ENCODE data around the gene INAFM2.
A peak's percentile ranks its signal among the peaks of the same experiment; 100 is the strongest.

Gene INAFM2

DNA sequence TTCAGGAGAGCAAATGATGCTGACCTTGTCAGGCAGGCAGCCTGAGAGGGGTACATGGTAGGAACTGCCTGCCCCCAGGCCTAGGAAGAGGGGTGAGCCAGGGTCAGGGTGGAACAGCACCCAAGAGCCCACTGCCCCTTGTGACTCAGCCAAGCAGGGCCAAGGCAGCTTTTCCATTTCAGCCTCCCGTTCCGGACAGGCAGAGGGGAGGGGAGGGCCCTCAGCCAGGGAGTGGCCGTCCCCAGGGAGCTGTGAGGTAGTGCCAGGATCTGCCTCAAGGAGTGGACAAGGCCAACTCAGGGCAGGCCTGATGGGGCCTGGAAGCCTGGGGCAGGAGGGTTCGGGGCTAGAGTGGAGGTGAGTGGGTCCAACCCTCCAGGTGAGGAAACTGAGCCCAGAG is 35.5 kb upstream of the INAFM2 start:
- DNase-seq: no peak

DNA sequence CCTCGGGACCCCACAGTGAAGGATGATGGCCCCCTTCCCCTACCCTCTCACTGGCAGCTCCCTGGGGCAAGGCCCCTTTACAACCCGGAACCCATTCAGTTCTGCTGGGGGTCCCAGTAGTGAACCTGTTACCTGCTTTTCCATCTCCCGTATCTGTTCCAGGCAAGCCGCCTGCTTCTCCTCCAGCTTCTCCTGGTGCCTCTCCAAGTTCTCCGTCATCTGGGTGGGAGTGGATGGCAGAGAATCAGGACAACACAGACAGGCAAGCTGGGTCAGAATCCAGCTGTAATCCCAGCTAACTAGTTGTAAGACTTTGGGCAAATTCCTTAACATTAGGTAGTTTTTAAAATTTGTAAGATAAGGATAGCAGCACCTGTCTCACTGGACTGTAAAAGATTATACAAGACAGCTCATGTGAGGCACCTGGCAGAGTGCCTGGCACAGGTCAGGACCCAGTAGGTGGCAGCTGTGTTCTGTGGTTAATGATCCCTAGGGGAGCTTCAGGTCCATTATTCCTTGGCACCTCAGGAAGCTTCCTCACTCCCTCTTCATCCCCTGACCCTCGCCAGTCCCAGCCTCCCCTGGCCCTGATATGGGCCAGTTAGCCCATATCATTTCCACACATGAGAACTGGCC is 34.2 kb upstream of the INAFM2 start:
- no peak for DNase-seq

DNA sequence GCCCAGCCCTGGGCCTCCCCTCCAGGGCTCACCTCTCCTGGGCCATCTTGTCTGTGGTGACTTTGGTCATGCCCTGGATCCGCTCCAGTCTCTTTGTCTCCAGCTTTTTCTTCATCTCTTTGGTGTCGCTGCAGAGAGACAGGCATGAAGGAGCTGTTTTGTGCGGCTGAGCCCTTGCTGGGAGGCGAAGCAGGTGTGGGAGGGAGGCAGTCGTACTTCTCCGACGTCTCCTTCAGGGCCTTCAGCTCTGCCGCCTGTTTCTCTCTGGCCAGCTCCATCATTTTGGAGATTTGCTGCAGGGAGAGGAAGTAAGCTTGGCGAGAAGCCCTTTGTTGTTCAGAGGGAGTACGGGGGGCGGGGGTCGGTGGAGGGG is 33.0 kb upstream of the INAFM2 start:
- DNase-seq: no peak

DNA sequence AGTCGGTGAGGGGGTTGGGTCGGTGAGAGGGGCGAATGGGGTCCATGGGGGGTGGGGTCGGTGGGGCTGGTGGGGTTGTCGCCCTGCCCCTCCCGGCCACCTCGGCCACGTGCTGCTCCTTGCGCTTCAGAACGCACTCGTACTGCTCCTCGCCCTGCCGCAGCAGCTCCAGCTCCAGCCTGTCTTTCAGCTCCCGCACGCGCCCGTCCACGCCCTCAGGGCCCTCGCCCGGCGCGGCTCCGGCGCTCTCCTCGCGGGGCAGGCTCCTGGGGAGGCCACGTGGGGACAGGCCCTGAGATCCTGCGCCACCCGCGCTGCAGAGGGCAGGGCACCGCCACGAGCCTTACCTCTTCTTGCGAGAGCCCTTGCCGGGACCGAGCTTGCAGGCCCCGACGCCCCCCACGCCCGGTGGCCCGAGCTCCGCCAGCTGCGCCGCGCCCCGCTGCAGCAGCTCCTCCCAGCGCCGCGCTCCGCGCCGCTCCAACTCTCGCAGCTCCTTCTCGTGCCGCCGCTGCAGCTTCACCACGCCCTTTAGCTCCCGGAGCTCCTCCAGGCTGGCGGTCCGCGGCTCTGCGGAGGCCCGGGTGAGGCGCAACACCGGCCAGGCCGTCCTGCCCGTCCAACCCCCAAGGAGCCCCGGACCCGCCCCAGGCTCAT is 32.4 kb upstream of the INAFM2 start:
- no peak for DNase-seq

- no peak for DNase-seq
Measured at GRCh38 chr15:40292246-40292645, 31.2 kb upstream of the INAFM2 start.

GRCh38 chr15:40293006-40293405 is 30.5 kb upstream of the INAFM2 start:
- no peak for DNase-seq

- no peak for DNase-seq
Measured at GRCh38 chr15:40293905-40294895, 29.3 kb upstream of the INAFM2 start.

DNA sequence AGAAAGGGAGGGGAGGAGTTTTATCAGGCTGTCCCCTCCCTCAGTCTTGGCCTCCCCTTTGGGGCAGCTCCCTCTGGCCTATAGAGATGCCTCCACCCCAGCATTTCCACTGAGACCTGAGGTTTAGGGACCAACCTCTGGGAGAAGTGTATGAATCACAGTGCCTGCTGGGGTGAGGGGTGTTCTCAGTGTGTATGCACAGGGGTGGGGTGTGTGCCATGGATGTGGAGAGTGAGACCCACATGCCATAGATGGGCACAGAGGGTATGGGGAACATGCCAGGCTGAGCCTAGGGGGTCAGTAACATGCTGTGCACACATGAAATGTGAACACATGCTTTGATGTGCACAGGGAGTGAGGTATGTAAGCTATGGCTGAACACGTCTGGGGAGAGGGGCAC is 28.2 kb upstream of the INAFM2 start:
- DNase-seq: no peak

- DNase-seq: no peak
Measured at GRCh38 chr15:40295877-40296560, 27.5 kb upstream of the INAFM2 start.

GRCh38 chr15:40296561-40297230 is 26.8 kb upstream of the INAFM2 start:
- no peak for DNase-seq

- DNase-seq: no peak
Measured at GRCh38 chr15:40297356-40297755, 26.1 kb upstream of the INAFM2 start.

DNA sequence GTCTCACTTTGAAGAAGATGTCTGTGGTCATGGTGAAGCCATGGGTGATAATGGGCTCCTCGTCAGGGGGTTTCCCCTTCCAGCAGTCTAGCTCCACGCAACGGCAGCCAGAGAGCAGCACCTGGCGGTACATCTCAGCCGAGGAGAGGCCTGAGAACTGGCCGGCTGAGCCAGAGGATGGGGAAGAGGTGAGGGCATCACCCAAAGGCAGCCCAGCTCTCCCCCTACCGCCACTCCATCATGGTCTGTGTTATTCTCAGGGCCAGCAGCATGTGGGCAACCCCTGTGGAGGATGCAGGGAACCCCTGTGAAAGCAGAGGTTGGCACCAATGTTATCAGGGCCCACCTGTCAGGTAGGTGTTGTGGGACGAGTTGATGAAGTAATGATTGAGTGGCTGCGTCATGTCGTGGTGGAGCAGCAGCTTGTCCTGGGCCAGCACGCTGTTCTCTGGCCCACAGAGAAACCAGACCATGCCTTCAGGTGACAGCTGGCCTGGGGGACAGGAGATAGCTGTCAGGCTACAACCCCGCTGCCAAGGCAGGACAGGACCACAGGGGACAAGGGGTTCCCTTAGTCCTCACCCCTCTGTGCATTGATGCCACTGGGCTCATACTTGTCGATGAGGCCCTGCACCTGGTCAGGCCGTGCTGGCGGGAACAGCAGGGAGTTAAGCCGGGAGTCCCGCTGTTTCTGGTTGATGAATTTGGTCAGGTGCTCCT is 25.1 kb upstream of the INAFM2 start:
- no peak for DNase-seq

DNA sequence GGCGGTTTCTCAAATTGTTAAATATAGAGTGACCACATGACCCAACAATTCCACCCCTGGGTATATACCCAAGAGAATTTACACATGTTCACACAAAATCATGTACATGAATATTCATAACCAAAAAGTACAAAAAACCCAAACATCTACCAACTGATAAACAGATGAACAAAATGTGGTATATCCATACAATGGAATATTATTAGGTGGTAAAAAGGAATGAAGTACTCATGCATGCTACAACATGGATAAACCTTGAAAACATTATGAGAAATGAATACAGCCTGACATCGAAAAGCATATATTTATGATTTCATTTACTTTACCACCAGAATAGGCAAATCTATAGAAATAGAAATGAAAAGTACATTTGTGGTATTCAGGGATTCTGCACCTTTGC is 23.1 kb upstream of the INAFM2 start:
- no peak for DNase-seq

DNA sequence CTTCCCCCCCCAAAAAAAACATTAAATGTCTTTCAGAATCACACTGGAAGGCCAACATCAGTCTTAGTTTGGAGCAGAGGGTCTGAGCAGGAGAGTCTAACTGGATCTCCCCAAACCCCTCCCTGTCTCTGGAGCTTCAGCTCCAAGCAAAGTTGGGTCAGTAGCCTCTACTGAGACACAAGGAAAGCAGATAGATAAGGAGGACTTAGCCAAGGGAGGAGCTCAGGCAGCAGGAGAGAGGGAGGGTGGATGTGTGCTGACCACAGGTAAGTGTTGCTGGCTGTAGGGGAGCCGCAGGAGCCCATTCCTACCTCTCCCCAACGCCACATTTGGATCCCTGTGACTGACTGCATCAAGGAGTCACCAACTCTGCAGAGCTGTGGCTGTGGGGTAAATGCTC is 22.7 kb upstream of the INAFM2 start:
- DNase-seq: no peak

GRCh38 chr15:40301467-40302179 is 21.9 kb upstream of the INAFM2 start:
- no peak for DNase-seq

GRCh38 chr15:40302288-40302886 is 21.1 kb upstream of the INAFM2 start:
- DNase-seq: no peak

DNA sequence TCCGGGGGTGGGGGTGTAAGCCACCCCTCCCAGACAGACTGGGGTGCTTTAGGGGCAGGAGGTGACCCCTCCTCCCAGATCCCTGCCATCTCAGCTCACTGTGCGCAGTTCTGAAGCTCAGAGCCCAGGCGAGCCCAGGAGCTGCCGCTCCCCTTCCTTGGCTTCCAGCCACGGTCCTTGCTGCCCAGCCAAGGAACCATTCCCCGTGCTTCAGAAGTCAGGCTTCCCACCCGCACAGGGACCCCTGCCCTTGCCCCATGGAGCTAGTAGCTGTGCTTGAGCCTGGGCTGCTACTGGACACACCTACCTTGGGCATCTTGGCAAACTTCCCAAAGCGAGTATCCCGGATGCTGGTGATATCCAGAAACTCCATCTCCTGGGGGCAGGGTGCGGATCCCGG is 20.5 kb upstream of the INAFM2 start:
- no peak for DNase-seq

DNA sequence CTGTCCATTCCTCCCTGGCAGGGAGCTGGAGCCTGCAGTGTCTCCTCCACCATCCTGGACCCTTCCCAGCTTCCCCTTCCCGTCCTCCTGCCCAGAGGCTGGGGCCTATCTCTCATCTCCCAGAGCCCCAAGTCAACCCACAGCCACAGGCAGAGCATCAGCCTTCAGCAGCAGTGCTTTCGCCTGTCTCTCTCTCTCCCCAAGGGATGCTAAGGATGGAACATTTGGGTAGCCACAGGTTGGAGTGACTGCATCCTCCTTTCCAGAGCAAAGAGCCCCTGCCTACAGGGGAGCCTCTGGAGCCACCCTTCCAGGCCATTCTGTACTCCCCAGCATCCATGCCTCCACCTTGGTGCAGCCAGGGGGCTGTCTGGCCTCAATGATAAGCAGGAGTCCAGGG is 19.9 kb upstream of the INAFM2 start:
- no peak for DNase-seq

DNA sequence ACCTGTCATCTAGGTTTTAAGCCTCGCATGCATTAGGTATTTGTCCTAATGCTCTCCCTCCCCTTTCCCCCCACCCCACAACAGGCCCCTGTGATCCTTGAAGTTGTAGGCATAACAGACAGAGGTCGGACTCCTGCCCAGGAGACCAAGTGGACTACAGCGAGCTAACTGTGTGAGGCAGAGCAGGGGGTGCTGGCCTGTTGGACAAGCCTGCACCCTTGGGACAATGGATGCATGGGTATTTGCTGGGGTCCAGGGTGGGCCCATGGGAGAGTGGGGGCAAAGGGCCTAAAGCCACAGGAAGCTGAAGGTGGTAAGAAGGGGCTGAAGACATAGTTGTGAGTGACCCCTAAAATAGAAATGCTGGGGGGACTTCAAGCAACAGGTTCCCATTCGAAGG is 18.2 kb upstream of the INAFM2 start:
- DNase-seq: no peak

DNA sequence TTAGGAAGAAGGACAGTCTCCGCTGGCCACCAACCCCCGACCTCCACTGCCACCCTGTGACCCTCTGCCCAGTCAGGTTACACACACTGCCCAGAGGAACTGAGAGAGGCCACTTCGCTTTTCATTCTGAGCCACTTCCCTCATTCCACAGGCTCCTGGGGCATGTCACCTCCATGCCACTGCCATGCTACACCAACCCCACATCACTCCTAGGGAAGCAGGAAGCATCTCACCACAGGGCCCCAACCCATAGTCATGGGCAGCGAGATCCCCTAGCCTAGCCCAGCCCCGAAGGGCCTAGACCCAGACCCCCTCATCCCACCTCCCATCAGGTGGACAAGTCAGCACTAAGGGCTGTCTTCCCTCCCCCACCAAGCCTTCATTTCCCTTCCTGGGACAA is 17.1 kb upstream of the INAFM2 start:
- DNase-seq: no peak

- peak in 3 of 6 experiments; percentile 4 to 36 (median 10) for DNase-seq
Measured at GRCh38 chr15:40306908-40307307, 16.6 kb upstream of the INAFM2 start.

Data from stimulated activated naive CD4-positive, alpha-beta T cell (primary cell).